HG02943 (cell line): ENCODE results near the gene BCAR1.
"Not testable (repeated sequence)": the region's sequence is repeated elsewhere in the genome, so short reads cannot be mapped to it uniquely, and the experiment has no call there.

Source experiments
- ATAC-seq: cut with Tn5 transposase; IDR thresholded peaks from one replicate; pipeline ENCODE4 v1.9.1; 2021; ENCODE audit warnings: mild to moderate bottlenecking, low read depth, moderate library complexity; ENCODE audit not compliant: unreplicated experiment

BCAR1 gene, protein sequence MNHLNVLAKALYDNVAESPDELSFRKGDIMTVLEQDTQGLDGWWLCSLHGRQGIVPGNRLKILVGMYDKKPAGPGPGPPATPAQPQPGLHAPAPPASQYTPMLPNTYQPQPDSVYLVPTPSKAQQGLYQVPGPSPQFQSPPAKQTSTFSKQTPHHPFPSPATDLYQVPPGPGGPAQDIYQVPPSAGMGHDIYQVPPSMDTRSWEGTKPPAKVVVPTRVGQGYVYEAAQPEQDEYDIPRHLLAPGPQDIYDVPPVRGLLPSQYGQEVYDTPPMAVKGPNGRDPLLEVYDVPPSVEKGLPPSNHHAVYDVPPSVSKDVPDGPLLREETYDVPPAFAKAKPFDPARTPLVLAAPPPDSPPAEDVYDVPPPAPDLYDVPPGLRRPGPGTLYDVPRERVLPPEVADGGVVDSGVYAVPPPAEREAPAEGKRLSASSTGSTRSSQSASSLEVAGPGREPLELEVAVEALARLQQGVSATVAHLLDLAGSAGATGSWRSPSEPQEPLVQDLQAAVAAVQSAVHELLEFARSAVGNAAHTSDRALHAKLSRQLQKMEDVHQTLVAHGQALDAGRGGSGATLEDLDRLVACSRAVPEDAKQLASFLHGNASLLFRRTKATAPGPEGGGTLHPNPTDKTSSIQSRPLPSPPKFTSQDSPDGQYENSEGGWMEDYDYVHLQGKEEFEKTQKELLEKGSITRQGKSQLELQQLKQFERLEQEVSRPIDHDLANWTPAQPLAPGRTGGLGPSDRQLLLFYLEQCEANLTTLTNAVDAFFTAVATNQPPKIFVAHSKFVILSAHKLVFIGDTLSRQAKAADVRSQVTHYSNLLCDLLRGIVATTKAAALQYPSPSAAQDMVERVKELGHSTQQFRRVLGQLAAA

DNA sequence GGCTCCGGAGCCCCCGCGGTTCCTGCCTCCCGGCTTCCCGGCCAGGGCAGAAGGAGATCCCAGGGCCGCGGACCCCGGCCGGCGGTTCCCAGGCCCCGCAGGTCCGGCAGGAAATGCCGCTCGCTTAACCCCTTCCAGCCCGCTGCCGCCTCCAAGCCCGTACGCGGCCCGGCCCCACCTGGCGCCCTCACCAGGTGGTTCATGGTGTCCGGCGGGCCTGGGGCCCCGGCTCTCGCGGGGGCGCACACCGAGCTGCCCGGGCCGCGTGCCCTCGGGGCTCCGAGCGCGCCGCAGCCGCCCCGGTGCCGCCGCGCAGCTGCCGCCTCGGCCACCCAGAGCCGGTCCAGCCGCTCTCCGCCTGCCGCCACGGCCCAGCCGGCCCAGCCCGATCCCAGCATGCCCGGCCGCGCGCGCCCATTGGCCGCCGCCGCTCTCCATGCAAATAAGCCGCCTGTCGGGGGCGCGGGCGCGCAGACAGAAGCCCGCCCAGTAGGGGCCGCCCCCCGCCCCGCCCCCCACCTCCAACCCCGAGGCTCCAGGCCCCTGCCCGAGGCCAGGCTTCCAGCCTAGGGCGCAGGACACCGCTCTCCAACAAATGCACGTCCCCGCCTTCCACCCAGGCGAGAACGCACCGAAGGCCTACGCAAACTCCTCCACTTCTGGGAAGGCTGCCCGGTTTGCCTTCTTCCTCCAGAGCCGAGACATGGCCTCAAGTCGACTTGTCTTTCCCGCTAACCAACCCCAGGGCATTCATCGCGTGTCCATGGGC lies at the start of gene BCAR1:
BCAR1 (minus strand) TSS at position 345 of the 769 bp plus-strand sequence; CDS start at position 203, 142 bp downstream.
- ATAC-seq, result peak; percentile 68

DNA sequence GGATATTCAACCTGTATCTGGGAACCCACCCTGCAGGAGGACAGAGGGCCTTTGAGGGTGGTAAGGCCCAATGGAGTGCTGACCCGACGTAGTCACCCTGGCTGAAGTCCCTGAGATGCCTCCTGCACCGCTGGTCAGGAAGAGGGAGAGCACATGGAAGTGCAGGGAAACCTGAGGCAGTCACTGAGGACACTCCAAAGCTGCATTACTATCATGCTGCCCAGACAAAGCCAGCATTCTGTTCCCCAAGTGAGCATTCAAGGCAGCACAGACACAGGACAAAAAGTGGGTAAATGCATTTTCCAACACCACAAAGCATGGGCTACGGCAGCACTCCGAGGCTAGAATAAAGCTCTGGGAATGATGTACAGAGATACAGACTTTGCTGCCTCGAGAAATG lies 46.8 kb upstream of the BCAR1 start:
- ATAC-seq, result no peak

DNA sequence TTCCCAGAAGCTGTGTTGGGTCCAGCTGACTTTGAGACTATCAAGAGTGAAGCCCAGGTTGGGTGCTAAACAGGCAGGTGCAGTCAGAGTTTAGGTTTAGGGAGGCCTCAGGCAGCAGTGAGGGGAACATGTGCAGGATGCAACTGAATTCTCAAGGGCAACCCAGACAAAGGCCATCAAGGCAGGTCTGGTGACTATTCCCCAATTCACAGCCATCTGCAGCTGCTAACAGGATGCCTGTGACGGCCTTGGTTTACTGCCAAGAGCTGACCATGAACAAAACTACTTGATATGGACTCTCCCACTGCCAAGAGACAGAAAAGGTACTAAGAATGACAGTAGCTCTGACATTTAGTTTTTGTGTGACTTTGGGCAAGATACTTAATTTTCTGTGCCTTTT lies 45.2 kb upstream of the BCAR1 start:
- no peak for ATAC-seq

DNA sequence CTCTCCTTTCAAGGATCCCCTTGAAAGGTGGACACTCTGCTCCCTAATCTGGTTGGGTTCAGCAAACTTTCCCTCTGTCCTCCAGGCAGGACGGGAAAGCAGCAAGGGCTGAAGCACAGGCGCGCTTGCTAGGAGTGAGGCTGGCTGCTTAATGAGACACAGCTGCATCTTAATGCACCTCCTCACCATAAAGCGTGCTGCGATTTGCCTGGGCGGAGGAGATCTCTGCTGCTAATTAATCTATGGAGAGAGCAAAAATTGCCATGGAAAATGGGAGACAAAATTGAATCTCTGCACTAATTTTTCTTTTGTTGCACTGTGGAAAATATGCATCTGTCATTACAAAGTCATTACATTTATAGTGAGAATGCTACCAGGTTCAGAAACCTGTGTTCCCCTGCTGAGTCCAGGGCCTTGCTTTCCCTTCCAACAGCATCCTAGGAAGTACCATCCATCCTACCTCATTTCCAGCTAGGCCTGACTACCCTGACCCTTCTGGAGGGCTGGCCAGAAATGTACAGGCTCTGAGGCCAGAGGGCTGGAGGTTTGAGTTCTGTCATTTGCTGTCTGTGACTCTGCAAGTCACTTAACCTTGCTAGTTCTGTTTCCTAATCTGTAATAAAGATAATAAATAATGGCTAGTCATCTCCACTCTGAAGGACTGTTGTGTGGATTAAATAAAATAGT lies 43.5 kb upstream of the BCAR1 start:
- no peak for ATAC-seq

DNA sequence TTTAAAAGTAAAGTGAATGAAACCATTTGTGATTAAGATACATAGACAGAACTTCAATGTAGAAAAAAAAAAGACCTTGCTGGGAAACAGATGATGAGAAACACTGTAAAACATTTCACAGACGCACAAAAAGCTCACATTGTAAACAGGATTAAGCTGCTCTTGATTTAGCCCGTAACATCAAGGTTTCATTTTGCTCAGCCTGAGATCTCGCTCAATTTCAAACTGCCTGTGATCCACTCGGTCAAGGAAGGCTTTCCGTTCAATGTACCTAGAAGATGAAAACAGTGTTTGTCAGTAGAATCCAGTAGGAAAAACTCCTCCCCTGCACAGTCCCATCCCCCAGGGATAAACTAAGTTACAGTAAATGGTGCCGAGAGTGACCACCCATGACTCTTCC lies 42.3 kb upstream of the BCAR1 start:
- ATAC-seq, result no peak

DNA sequence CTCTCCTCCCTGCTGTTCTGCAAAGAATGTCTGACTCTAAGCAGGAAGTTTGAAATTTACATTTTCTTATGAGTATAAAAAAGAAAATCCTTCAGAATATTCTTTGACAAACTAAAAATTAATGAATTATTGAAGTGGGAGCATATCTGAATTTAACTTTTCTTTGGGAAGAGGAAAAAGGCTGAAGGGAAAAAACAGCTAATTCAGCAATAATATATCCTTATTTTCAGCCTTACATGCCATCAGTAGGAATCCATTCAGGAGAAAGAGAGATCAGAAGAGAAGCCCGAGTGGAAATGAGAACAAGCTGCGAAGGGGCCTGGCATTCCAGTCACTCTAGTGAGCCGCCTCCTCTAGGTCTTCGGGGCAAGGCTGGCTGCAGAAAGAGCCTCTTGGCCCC lies 41.7 kb upstream of the BCAR1 start:
- no peak for ATAC-seq

DNA sequence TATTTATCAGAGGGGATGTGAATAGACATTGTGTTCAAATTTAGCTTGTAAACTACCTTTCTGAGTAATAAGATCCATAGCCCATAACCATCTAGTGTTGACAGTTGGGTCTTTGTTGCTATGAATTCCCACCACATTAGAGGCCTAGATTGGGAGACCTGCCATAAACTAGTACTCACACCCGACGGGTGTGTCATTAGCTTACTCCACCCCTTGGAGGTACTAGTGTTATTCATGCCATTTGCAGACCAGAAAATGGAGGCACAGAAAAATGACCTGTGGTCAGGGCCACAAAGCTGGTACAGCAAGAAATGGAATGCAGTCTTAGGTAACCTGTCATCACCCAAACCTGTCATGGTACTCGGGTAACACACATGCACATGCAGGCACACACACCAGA lies 41.3 kb upstream of the BCAR1 start:
- ATAC-seq, result no peak

DNA sequence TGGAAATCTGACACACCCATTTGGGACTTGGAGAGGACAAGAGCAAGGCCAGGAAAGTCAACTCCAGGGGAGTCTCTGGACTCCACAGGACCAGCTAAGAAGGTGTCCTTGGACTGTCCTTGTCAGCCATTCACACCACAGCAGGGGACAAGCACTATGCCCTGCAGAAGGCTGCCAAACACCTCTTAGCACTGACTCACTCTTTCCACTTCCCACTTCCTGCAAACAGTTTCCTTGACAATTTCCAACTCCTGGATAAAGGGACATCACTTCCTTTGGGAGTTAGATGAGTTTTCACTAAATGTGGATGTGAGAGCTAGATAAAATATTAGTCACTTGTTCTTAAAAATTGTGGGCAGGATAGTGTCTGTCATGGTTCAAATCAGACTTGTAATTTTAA lies 37.8 kb upstream of the BCAR1 start:
- ATAC-seq, result no peak

DNA sequence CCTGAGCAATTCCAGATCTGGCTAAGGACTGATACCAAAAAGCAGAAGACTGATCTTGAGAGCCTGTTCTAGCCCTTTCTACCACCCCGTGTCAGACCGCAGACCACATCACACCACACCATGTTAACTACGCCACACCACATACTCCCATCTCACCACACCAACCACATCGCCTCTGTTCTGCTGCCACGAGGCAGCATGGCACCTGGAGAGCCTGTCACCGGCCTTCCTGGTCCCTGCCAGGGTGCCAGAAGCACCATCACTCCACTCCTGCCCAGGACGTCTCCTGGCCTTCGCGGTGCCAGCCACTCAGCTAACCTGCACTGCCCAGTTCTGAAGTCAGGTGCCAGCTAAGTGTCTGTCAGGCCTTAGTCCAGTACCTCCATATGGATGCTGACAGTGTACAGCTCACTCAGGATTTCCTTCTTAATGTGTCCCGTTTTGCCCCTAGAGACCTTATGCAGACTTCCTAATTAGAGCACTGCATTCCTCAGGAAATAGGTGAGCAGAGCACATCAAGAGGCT lies 37.2 kb upstream of the BCAR1 start:
- ATAC-seq, result no peak

DNA sequence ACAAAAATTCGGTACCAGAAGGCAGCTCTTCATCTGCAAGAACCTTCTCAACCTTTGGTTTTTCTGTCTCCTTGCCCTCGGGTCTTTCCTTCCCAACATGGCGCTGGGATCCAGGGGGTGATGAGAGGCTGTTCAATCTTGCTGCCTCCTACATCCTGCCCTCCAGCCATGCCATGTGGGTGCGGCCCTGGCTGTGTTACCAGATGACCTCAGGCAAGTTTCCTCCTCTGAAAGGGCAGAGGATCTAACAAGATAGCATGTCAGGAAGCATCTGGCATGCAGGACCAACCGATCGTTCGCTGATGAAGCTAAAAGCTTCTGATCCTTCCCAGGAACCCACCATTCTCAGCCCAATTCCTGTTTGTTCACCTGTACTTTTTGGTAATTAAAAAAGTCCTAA lies 36.8 kb upstream of the BCAR1 start:
- ATAC-seq, result no peak

DNA sequence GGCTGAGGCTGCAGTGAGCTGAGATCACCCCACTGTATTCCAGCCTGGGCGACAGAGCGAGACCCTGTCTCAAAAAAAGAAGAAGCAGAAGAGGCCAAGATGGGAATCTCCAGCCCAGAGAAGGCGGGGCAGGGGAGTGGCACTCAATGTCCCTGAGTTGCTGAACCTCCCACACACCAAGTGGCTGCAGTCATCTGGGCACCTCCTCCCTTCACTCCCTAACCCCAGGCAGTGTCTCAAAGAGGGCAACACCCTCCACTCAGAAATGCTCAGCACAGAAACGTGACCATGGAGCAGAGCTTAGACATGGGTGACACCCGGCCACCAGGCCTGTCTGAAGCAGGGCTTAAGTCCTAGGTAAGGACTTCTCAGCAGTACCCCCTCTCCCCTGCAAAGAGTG lies 36.3 kb upstream of the BCAR1 start:
- no peak for ATAC-seq

DNA sequence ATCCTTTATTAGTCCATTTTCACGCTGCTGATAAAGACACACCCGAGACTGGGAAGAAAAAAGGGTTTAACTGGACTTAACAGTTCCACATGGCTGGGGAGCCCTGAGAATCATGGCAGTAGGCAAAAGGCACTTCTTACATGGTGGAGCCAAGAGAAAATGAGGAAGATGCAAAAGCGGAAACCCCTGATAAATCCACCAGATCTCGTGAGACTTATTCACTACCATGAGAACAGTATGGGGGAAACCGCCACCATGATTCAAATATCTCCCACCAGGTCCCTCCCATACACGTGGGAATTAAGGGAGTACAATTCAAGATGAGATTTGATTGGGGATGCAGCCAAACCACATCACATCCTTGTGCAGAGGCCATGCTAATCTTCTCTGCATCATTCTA lies 35.0 kb upstream of the BCAR1 start:
- no peak for ATAC-seq

DNA sequence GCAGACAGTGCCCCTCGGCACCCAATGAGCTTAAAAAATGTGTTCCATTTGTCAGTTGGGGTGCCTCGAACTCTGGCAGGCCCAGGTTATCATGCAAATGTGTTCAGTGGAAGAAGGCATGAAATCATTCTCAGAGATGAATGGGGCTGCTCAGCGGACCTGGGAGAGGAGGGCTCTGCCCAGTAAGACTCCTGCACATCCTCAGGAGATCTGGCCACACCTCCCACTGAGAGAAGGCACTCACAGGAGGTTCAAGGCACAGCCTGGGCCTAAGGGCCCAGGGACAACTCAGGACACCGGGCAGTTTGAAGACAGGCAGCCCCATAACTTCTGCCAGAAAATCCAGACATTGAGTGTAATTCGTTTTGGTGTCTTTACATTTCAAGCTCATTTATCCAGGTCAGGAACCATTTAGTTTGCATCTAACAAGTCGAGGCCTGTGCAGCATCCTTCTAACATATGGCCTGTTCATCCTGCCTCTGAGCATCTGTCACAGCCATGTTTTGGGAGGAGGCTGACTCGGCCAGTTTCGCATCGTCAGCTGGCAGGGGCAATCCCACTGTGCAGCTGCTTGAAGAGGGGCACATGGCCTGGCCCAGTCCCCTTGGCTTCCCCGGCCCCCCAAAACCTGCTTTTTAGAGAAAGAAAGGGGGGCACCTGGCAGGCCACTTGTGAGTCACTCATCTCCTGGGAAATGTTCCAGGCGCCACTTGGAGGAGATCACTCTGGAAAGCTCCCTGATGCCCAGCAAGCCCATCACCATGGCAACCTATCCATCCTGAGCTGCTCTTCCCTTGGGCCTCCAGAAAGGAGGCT lies 31.2 kb upstream of the BCAR1 start:
- ATAC-seq, result no peak

DNA sequence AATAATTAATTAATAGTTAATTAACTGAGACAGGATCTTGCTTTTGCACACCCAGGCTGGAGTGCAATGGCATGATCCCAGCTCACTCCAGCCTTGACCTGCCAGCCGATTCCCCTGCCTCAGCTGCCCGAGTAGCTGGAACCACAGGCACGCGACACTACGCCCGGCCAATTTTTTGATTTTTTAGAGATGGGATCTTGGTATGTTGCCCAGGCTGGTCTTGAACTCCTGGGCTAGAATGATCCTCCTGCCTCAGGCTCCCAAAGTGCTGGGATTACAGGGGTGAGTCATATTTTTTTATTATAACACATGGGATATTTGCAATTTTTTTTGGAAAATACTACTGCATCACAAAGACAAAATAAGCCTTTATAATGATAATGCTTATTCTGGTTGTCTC lies 30.4 kb upstream of the BCAR1 start:
- no peak for ATAC-seq

DNA sequence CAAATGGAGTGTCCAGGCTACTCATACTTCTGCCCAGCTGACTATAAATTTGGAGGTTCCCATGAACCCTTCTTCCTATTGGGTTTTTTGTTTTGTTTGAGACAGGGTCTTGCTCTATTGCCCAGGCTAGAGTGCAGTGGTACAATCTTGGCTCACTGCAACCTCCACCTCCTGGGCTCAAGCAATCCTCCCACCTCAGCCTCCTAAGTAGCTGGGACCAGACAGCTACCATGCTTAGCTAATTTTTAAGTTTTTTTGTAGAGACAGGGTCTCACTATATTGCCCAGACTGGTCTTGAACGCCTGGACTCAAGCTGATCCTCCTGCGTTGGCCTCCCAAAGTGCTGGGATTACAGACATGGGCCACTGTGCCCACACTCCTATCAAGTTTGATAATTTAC lies 29.6 kb upstream of the BCAR1 start:
- ATAC-seq, result not testable (repeated sequence)

DNA sequence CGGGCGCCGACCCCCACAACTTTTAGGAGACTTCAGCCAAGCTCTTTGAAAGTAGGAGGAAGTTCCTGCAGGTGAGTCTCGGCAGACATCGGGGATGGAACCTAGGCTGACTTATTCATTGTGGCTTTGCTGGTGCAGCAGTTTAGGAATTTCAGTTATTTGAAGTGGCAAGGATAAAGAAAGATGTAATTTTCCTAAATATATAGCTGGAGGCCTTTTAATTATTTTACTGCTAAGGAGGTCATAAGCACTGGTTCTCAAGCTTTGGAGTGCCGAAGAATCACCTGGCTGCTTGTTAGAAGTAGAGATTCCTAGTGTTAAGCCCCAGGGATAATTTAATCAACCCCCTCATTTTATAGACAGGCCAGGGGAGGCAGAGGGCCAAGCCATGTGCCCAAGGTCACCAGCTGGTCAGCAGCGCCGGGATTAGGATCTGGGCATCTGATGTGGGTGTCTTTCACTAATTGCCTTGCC lies 28.9 kb upstream of the BCAR1 start:
- no peak for ATAC-seq

DNA sequence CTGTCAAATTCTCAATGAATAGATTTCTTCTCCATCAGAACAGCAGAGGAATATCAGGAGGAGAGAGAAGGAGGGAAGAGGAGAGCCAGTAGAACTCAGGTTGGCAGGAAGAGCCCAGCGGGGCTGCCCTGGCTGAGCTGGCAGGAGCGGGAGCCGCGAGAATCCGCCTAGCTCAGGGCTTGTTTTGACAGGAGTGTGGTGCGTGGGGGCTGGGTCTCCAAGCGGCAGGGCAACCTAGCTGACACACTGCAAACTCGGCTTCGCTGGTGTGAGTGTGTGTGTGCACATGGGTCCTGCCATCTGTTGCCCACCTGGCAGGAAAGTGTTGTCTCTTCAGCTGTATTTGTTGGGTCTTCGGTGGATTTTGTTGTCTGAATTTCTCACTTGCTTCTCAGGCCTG lies 27.9 kb upstream of the BCAR1 start:
- no peak for ATAC-seq

DNA sequence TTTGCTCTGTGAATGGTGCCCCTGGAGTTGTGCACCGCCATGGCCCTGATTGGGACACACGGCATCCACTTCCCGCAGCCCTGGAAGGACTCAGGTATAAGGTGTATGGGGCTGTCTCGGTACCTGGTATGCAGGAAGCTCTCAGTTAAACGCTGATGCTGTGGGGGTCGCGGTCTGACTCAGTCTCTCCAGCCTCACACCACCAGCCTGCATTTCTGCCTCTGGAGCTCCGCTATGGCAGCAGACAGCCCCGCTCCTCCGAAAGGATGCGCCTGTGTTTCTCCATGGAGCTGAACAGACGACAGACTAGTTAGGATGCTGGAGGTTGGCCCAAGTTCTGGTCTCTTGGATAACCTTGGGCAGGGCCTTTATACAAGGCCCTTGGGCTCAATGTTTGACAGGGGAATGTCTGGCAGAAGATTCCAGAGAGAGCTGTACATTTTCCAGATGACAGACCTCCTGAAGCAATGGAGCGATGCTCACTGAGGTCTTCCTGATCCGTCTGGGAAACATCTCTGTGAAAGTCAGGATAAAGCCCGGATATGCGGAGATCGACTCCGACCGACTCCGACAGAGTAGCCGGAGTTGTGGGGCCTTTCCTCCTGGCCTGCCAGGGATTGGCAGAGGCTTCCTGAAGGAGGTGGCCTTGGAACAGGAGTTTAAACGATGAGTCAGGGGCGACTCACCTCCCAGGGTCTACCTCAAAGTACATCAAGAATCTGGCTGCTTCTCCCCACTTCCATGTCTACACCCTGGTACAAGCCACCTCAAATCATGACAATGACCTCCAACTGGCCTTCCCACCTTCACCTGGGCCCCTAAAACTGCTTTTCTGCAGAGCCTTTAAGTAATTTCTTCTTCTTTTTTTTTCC lies 21.9 kb upstream of the BCAR1 start:
- ATAC-seq, result no peak
